Choroid plexus epithelial cell (primary cell): ENCODE measurements around the gene PDC.
A peak's percentile ranks its signal among the peaks of the same experiment; 100 is the strongest.
"Not testable (repeated sequence)": the region's sequence is repeated elsewhere in the genome, so short reads cannot be mapped to it uniquely, and the experiment has no call there.

Experiments
- DNase-seq: peaks from one replicate; pipeline ENCODE4 v3.0.0-alpha.2; 2010; ENCODE audit warnings: low read depth
- H3K4me3 ChIP-seq: 2 replicates; pipeline ENCODE4 v1.5.1; 2011; ENCODE audit warnings: low read depth, mild to moderate bottlenecking, control low read depth, low read length, moderate library complexity
- TF ChIP-seq, protein P1 (sequence below): conservative IDR thresholded peaks from 2 replicates; pipeline ENCODE4 v1.5.1; 2011; ENCODE audit warnings: low read depth, mild to moderate bottlenecking, control low read depth, inconsistent platforms, low read length, moderate library complexity

Gene PDC

DNA sequence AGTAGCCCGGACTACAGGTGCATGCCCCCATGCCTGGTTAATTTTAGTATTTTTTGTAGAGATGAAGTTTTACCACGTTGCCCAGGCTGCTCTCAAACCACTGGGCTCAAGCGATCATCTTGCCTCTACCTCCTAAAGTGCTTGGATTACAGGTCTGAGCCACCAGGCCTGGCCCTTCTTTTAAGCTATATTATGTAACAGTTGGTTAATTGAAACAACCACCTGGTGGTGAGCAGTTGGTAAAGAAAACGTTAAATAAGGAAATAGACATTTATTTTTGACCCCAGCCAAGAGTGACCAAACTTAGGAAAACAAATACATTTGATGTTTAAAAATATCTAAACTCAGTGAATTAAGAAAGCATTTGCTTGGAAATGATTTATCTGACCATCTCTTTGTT, 12.1 kb upstream of the PDC start:
- no peak for DNase-seq
- no peak overlapping the region for H3K4me3 ChIP-seq
- TF ChIP-seq, protein P1, sequence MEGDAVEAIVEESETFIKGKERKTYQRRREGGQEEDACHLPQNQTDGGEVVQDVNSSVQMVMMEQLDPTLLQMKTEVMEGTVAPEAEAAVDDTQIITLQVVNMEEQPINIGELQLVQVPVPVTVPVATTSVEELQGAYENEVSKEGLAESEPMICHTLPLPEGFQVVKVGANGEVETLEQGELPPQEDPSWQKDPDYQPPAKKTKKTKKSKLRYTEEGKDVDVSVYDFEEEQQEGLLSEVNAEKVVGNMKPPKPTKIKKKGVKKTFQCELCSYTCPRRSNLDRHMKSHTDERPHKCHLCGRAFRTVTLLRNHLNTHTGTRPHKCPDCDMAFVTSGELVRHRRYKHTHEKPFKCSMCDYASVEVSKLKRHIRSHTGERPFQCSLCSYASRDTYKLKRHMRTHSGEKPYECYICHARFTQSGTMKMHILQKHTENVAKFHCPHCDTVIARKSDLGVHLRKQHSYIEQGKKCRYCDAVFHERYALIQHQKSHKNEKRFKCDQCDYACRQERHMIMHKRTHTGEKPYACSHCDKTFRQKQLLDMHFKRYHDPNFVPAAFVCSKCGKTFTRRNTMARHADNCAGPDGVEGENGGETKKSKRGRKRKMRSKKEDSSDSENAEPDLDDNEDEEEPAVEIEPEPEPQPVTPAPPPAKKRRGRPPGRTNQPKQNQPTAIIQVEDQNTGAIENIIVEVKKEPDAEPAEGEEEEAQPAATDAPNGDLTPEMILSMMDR, result peak; percentile 2

DNA sequence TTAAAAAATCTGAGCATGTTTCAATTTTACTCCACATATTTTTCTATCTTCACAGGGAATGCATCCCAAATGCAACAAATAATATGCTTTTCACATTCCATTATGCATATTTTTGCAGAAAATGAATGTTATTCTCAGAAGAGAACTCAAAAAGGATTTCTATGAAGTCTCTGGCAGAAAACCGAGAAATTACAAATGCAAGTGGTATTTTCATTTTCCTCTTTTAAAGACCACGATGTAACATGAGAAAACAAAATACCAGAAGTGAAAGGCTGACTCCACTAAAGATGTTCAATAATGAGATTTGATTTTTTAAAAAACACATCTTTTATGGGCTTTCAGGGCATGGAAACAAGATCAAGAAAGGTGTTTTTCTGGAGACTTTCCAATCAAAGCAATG, 5.0 kb upstream of the PDC start:
- TF ChIP-seq, protein P1, result no peak
- no peak for DNase-seq
- H3K4me3 ChIP-seq, result no peak overlapping the region

DNA sequence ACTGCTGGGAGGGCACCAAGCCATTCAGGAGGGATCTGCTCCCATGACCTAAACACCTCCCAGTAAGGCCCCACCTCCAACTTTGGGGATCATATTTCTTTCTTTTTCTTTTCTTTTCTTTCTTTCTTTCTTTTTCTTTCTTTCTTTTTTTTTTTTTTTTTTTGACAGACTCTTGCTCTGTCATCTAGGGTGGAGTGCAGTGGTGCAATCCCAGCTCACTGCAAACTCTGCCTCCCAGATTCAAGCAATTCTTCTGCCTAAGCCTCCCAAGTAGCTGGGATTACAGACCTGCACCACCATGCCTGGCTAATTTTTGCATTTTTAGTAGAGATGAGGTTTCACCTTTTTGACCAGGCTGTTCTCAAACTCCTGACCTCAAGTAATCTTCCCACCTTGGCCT, 4.6 kb upstream of the PDC start:
- not testable (repeated sequence) for H3K4me3 ChIP-seq, DNase-seq

DNA sequence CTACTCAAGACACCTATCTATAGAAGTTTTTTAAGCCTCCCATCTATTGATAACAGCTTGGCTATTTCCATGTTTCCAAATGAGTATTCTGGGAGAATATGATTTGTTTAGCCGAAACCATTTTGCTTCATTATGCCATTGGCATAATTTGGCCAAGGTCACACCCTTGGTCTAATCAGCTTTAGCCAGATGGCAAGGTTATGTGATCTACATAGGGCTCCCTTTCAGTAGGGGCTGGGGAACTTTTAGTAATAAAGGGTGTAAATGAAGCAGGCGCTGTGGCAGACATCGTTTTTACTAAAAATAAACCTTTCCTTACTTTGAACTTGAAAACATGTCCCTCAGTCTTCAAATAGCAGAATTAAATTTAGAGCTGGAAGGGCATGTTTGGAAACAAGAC, 3.0 kb upstream of the PDC start:
- H3K4me3 ChIP-seq, result no peak overlapping the region
- TF ChIP-seq, protein P1, result no peak
- no peak for DNase-seq

DNA sequence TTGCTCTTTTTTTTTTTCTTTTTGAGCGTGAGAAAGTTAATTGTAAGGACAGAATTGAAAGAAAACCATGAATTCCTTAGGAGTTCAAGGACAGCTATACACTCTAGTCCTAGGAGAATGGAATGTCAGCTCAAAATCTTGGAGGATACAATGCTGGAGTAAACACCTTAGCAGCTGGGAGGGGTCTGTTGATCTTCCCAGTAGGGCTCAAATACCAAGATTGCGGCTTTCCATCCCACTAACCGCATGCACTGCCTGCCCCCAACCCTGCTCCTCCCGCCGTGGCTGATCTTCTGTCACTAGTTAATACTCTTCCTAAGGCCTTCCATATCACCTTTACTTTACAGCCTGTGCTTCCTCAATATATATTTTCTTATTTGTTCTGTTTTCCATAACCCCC, 2.6 kb upstream of the PDC start:
- no peak for DNase-seq
- TF ChIP-seq, protein P1, result no peak
- H3K4me3 ChIP-seq, result no peak overlapping the region

DNA sequence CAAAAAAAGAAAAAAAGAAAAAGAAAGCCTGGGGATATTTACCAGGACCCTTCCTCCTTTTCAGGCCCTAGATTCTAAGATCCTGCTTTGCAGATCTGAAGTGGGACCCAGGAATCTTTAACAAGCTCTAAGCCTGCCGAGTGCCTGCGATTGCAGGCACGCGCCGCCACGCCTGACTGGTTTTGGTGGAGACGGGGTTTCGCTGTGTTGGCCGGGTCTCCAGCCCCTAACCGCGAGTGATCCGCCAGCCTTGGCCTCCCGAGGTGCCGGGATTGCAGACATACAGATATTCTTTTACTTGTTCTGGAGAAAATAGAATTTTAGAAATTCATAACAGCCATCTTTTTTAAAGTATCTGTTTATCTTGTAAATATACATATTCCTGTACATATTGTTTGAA, 1.8 kb downstream of the PDC start:
- DNase-seq, H3K4me3 ChIP-seq: not testable (repeated sequence)

DNA sequence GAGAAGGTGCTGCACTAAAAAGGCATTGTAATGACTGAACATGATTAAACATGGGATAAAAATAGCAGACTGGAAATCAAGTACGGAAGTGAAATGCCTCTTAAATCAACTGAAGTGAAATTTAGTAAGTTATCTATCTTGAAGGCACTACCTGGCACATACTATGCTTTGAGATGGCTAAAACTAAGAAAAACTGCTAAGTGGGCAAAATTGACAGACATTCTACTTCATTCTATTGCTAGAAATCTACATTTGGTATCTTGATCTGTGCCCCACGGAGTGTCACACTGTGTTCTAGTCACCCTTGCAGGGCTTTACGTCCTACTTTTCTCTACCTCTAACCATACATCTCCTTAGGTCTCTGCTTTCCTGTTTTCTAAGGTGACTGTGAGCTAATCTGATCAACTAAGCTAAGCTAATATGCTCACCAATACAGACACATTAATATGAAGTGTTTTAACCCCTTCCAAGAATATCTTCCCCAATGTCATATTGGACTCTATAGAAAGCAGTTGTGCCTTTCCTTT, 4.1 kb downstream of the PDC start:
- DNase-seq, result no peak
- TF ChIP-seq, protein P1, result no peak

DNA sequence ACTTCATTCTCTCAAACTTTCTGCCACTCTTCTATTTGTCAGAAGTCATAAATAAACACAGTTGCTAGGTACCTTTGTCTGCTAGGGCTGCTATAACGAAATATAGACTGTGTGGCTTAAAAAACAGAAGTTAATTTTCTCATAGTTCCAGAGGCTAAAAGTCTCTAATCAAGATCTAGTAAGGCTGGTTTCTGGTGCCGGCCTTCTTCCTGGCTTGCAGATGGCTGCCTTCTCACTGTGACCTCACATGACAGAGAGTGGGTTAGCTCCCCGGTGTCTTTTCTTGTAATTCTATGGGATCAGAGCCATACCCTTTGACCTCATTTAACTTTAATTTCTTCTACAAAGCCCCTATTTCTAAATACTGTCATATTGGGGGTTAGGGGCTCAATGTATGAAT, 5.9 kb downstream of the PDC start:
- TF ChIP-seq, protein P1, result no peak
- H3K4me3 ChIP-seq, result no peak overlapping the region
- DNase-seq, result no peak

More for the DNA sequence above, 4.1 kb downstream of the PDC start:
- H3K4me3 ChIP-seq, result no peak overlapping the region
